ENCODE data around the gene HSF2BP.
A peak's percentile ranks its signal among the peaks of the same experiment; 100 is the strongest.

Gene HSF2BP

DNA sequence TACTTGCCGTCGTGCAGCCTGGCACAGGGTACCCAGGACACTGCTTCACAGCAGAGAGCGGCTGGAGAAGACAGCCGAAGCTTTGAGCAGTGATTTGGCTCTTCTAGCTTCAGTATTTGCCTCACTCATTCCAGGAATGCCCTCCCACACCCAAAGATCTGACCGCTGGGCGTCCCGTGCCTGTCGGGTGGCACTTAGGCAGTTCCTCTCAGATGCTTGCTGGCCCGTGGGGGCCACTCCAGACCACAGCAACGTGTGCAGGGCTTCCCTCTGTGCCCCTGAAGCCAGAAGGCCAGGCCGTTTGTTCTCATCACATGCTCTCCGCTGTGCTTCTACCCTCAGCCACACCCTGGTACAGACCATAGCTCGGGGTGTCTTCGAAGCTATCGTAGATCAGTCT, 17.1 kb upstream of the HSF2BP start:
- Histone ChIP-seq H3K36me3 (peaks cover 95 to 100% (median 99%) of the 10 kb centered on the region in 11 experiments), H3K27ac (no peak overlapping the region), H3K9me3 (replicated peaks in 1 of 11) (no peaks in the 10 kb centered on the region), H3K4me3 (no peak overlapping the region), H3K9ac (no peak overlapping the region), H3K4me1 (no peaks in the 10 kb centered on the region), H3K4me2 (no peak overlapping the region), H3K27me3 (no peaks in the 10 kb centered on the region), H4K20me1 (peaks cover 0 to 98% (median 64%) of the 10 kb centered on the region in 11 experiments; a peak in 17 of 22 replicates)
- no peak for TF ChIP-seq Cebpa-rat (IDR thresholded peaks at IDR 0.05)

DNA sequence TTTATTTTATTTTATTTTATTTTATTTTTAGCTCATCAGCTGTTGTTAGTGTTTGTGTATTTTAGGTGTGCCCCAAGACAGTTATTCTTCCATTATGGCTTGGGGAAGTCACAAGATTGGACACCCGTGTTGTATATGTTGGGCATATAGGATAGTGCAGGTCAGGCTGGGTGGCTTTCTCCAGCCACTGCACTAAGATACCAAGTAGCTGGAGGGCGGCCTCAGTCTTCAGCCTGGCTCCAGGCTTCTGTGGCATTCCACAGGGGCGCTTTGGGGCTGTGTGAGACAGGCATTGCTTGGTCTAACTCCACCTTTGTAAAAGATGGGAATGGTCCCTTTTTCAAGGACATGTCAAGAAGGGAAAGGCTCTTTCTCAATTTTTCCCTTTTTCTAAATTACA, 16.6 kb upstream of the HSF2BP start:
- Histone ChIP-seq H3K4me1 (no peaks in the 10 kb centered on the region), H3K36me3 (peaks cover 95 to 100% (median 99%) of the 10 kb centered on the region in 11 experiments), H3K27ac (no peak overlapping the region), H3K4me3 (no peak overlapping the region), H3K9ac (no peak overlapping the region), H3K27me3 (no peaks in the 10 kb centered on the region), H3K9me3 (replicated peaks in 1 of 11) (no peaks in the 10 kb centered on the region), H3K4me2 (no peak overlapping the region), H4K20me1 (peaks cover 0 to 98% (median 69%) of the 10 kb centered on the region in 11 experiments; a peak in 17 of 22 replicates)
- no peak for TF ChIP-seq Cebpa-rat (IDR thresholded peaks at IDR 0.05)

DNA sequence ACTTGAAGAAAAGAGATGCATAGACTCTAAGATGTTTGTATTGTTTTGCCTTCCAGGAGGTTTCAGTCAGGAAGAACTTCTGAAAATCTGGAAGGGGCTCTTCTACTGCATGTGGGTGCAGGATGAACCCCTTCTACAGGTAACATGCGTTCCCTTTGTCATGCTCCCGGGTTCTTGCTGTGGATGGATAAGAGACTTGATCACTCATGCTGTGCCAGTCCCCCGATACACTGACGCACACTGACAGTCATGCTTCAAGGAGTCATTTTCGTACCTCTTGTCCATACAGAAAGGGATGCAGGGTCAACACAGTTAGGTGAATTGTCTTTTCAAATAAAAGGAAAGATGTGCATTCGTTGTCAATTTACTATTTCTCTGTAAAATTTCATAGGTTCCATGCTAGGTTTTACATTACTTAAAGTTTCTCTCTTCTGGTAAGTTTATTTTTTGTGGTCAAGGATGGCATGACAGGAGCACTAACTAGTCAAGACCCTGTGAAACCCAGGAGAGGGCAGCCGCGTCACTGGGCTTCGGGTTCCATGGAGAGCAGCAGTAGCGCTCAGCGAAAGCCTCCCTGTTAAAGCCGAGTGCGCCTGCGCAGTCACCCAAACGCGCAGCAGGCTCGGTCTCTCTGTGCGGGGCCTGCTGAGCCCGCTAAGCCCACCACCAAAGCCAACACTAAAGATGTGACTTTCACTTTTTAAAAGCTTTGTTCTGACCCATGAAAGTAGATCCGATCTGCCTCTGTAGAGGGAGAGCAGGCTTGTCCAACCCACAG, 10.7 kb upstream of the HSF2BP start:
- TF ChIP-seq Cebpa-rat (IDR thresholded peaks at IDR 0.05) = no peak
- H3K36me3 ChIP-seq = peaks cover 63 to 91% (median 80%) of the 10 kb centered on the region in 11 experiments
- no peak overlapping the region for H3K4me2 ChIP-seq
- H3K27ac ChIP-seq = no peak overlapping the region
- no peak overlapping the region for H3K9ac ChIP-seq
- H3K9me3 ChIP-seq (replicated peaks in 1 of 11) = peaks cover 0 to 15% (median 12%) of the 10 kb centered on the region in 11 experiments; a peak in 16 of 22 replicates
- peaks cover 17 to 100% (median 80%) of the 10 kb centered on the region in 11 experiments; a peak in 21 of 22 replicates for H4K20me1 ChIP-seq
- H3K4me3 ChIP-seq = no peak overlapping the region
- no peaks in the 10 kb centered on the region for H3K27me3 ChIP-seq
- H3K4me1 ChIP-seq = peaks cover 13 to 42% (median 38%) of the 10 kb centered on the region in 10 experiments

DNA sequence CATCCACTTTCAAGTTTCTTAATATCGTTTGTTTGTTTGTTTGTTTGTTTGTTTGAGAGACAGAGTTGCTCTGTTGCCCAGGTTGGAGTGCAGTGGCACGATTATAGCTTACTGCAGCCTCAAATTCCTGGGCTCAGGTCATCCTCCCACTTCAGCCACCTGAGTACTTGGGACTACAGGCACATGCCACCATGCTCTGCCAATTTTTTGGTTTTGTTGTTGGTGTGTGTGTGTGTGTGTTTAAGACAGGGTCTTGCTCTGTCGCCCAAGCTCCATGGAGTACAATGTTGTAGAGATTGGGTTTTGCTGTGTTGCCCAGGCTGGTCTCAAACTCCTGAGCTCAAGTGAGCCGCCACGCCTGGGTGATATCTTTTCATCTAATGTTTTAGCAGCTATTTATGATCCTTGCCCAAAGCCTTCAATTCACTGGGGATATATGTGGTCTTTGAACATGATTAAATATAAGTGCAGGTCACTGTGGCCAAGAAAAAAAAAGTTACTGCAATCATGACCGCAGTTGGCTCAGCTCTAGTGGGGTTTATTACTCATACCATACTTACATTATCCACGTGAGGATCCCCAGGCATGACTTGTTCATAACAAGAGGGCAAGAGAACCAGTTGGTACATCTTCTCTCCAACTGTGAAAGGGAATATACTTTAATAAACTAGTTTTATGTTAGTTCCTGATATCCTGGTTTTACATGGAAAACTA, 8.1 kb upstream of the HSF2BP start:
- Histone ChIP-seq H3K36me3 (peaks cover 62 to 91% (median 81%) of the 10 kb centered on the region in 11 experiments), H3K9ac (peak overlapping the region in 8 of 11 experiments; percentile 22 to 55 (median 36); a peak in 12 of 22 replicates), H3K9me3 (replicated peaks in 1 of 11) (peaks cover 6 to 20% (median 12%) of the 10 kb centered on the region in 11 experiments; a peak in 19 of 22 replicates), H3K27me3 (no peaks in the 10 kb centered on the region), H4K20me1 (peaks cover 17 to 100% (median 96%) of the 10 kb centered on the region in 11 experiments; a peak in 21 of 22 replicates), H3K27ac (peak overlapping the region in 9 of 11 experiments; percentile 53 to 74 (median 72); a peak in 18 of 22 replicates), H3K4me2 (peak overlapping the region; percentile 65 to 87 (median 73)), H3K4me1 (peaks cover 22 to 43% (median 38%) of the 10 kb centered on the region in 10 experiments), H3K4me3 (peak overlapping the region in 1 of 10 experiments; percentile 5; a peak in 1 of 20 replicates)
- TF ChIP-seq Cebpa-rat (IDR thresholded peaks at IDR 0.05) = peak in 6 of 11 experiments; percentile 54 to 81 (median 66); a peak in 8 of 22 replicates

DNA sequence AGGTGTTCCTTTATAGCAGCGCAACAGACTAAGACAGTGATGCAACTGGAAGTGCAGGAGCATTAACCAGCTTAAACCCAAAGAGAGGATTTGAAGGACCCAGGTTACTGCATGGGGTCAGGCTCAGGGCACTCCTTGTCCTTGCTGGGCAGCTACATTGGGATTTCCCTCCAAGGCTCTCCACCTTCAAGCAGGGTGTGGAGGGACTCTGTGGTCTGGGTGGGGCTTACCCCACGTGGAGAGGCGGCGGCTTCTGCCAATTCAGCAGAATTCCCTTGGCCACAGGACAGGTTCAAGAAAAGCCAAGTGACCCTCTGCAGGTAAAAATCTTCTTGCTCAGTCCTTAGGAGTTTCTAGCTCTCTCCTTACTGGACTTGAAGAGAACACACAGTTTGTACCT, 6.6 kb upstream of the HSF2BP start:
- H3K4me1 ChIP-seq = peaks cover 33 to 57% (median 53%) of the 10 kb centered on the region in 10 experiments
- H4K20me1 ChIP-seq = peaks cover 22 to 100% (median 96%) of the 10 kb centered on the region in 11 experiments; a peak in 21 of 22 replicates
- H3K27ac ChIP-seq = no peak overlapping the region; a peak in 2 of 22 replicates
- no peak for TF ChIP-seq Cebpa-rat (IDR thresholded peaks at IDR 0.05)
- no peaks in the 10 kb centered on the region for H3K27me3 ChIP-seq
- H3K9ac ChIP-seq = no peak overlapping the region
- H3K9me3 ChIP-seq (replicated peaks in 1 of 11) = peaks cover 6 to 20% (median 12%) of the 10 kb centered on the region in 11 experiments; a peak in 19 of 22 replicates
- peak overlapping the region in 10 of 11 experiments; percentile 15 to 87 (median 74); a peak in 16 of 22 replicates for H3K4me2 ChIP-seq
- peaks cover 47 to 90% (median 80%) of the 10 kb centered on the region in 11 experiments for H3K36me3 ChIP-seq
- no peak overlapping the region for H3K4me3 ChIP-seq

DNA sequence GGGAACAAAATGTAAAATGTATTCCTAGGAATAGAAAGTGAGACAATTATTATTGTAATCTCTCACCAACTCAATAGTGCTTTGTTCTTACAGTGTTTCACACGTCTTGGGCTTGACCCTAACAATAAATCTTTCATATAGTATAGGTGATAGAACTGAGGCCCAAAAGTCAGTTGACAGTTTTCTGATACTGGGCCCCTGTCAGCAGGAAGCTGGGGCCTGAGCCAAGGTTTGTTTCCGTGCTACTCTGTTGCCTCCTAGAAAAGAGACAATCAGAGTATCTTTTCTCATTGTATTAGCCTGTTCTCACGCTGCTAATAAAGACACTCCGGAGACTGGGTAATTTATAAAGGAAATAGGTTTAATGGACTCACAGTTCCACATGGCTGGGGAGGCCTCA, 5.1 kb upstream of the HSF2BP start:
- no peak overlapping the region for H3K9ac ChIP-seq

DNA sequence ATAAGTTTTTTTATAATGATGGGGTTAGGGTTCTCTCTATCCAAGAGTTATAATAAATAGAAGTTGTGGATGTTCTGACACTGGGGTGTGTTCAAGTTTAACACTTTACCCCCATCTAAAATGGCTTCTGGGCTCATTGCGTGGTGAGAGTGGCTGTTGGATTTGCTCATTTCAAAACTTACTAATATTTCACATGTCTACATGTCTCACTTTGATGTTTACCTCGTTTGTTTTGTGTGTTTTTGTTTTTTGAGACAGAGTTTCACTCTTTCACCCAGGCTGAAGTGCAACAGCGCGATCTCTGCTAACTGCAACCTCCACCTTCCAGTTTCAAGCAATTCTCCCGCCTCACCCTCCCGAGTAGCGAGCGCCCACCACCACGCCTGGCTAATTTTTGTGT, 3.7 kb upstream of the HSF2BP start:
- H3K36me3 ChIP-seq = peaks cover 35 to 66% (median 60%) of the 10 kb centered on the region in 11 experiments

More for the DNA sequence above, 5.1 kb upstream of the HSF2BP start:
- Histone ChIP-seq H3K4me3 (no peak overlapping the region), H3K36me3 (peaks cover 35 to 75% (median 64%) of the 10 kb centered on the region in 11 experiments), H4K20me1 (peaks cover 15 to 89% (median 82%) of the 10 kb centered on the region in 11 experiments; a peak in 21 of 22 replicates), H3K27me3 (no peaks in the 10 kb centered on the region), H3K27ac (no peak overlapping the region), H3K4me1 (peaks cover 38 to 62% (median 56%) of the 10 kb centered on the region in 10 experiments), H3K4me2 (no peak overlapping the region), H3K9me3 (replicated peaks in 1 of 11) (peaks cover 6 to 20% (median 12%) of the 10 kb centered on the region in 11 experiments; a peak in 19 of 22 replicates)
- TF ChIP-seq Cebpa-rat (IDR thresholded peaks at IDR 0.05) = no peak

DNA sequence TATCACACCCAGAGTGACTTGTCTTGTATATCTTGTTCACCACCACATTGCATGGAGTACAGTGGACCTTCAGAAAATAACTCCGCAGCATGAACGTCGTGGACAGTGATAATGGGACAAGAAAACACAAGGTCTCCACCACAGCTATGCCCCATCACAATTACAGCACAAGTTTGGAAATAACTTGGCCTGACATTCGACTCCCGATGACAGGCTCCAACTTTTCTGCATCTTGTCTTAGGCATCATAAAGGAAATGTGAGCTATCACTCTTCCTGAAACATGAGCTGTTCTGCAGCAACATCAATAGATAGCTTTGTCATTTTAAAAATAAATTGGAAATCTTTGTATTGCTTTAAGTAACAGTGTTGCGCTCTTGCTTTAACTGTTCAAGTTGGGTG, 3.0 kb upstream of the HSF2BP start:
- Histone ChIP-seq H3K27ac (no peak overlapping the region), H3K4me3 (no peak overlapping the region), H3K9me3 (replicated peaks in 1 of 11) (peaks cover 6 to 20% (median 12%) of the 10 kb centered on the region in 11 experiments; a peak in 19 of 22 replicates), H3K9ac (no peak overlapping the region), H3K4me2 (peak overlapping the region in 5 of 11 experiments; percentile 79 to 92 (median 88); a peak in 5 of 22 replicates), H3K4me1 (peaks cover 49 to 62% (median 58%) of the 10 kb centered on the region in 10 experiments), H3K36me3 (peaks cover 35 to 63% (median 59%) of the 10 kb centered on the region in 11 experiments), H3K27me3 (no peaks in the 10 kb centered on the region), H4K20me1 (peaks cover 6 to 68% (median 61%) of the 10 kb centered on the region in 11 experiments; a peak in 21 of 22 replicates)
- no peak for TF ChIP-seq Cebpa-rat (IDR thresholded peaks at IDR 0.05)

More for the DNA sequence above, 3.7 kb upstream of the HSF2BP start:
- TF ChIP-seq Cebpa-rat (IDR thresholded peaks at IDR 0.05) = no peak
- no peak overlapping the region for H3K4me2 ChIP-seq
- H3K4me3 ChIP-seq = no peak overlapping the region
- peaks cover 49 to 62% (median 58%) of the 10 kb centered on the region in 10 experiments for H3K4me1 ChIP-seq
- H3K27me3 ChIP-seq = no peaks in the 10 kb centered on the region
- H4K20me1 ChIP-seq = peaks cover 12 to 76% (median 69%) of the 10 kb centered on the region in 11 experiments; a peak in 21 of 22 replicates
- no peak overlapping the region for H3K9ac ChIP-seq
- peaks cover 6 to 20% (median 12%) of the 10 kb centered on the region in 11 experiments; a peak in 19 of 22 replicates for H3K9me3 ChIP-seq (replicated peaks in 1 of 11)
- no peak overlapping the region for H3K27ac ChIP-seq

All from BLaER1 treated with 17β-estradiol and CSF1 and Interleukin-3, amounts not matched to agents 10 nM and 100 nM (cell line).